ENCODE results near the gene EMP3.
"Not testable (repeated sequence)": the region's sequence is repeated elsewhere in the genome, so short reads cannot be mapped to it uniquely, and the experiment has no call there.

The EMP3 gene, protein sequence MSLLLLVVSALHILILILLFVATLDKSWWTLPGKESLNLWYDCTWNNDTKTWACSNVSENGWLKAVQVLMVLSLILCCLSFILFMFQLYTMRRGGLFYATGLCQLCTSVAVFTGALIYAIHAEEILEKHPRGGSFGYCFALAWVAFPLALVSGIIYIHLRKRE

GRCh38 chr19:48325265-48325910 is at the start of gene EMP3:
EMP3 (plus strand) TSS chr19:48325552; CDS start chr19:48326845, 1,293 bp downstream.
- DNase-seq = peak; percentile 86

DNA sequence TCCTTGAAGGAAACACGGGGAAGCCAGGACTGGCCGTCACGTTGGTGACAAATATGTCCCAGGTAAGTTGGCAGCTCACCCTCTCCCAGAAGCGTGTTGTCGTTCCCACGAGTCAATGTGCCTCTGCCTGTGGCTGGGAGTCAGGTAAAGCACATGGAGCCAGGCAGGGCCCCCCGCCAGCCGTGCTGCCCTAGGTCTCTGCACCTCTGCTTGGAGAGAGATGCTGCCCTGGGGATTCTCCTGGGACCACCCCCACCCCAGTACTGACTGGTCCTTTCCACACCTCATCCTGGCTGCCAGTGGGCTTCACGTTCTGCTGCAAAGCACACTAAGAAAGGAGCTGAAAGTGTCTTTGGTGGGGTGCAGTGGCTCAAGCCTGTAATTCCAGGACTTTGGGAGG is 45.6 kb upstream of the EMP3 start:
- DNase-seq = no peak

DNA sequence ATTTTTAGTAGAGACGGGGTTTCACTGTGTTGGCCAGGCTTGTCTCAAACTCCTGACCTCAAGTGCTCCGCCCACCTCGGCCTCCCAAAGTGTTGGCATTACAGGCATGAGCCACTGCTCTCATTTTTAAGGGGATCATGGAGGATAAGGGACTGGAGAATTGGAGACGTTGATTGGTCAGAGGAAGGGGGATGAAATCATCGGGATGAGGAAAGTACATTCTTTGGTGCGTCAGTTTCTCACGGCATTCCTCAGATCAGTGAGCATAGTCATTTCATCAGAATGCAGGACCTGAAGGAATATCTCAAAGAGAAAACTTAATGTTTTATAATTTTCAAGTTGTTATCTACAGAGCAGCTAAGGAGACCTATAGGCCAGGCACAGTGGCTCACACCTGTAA is 41.4 kb upstream of the EMP3 start:
- DNase-seq = no peak

DNA sequence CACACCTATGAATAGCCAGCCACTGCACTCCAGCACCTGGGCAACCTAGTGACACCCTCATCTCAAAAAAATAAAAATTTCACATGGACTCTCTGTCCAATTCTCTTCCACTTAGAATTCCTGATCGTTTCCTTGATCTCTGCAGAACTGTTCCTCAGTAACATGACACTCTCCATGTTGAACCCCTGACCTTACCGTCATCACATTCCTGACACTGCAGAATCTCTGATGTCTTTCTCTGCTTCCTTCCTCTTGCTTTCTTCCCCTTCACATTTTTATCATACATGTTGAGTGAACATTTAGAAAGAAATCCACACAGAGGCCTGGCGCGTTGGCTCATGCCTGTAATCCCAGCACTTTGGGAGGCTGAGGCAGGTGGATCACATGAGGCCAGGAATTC is 40.5 kb upstream of the EMP3 start:
- DNase-seq = no peak

DNA sequence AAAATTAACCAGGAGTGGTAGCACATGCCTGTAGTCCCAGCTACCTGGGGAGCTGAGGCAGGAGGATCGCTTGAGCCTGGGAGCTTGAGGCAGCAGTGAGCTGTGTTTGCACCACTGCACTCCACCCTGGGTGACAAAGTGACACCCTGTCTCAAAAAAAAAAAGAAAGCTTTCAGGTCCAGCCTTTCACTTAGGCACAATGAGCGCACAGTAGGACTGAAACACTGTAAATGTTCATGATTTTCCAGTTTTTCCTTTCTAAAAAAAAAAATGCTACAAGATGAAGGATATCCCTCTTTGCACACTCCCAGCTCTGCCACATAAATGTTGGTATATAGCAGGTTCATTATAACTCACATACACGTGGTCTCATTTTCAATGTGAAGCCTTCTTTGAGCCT is 37.6 kb upstream of the EMP3 start:
- DNase-seq = no peak

DNA sequence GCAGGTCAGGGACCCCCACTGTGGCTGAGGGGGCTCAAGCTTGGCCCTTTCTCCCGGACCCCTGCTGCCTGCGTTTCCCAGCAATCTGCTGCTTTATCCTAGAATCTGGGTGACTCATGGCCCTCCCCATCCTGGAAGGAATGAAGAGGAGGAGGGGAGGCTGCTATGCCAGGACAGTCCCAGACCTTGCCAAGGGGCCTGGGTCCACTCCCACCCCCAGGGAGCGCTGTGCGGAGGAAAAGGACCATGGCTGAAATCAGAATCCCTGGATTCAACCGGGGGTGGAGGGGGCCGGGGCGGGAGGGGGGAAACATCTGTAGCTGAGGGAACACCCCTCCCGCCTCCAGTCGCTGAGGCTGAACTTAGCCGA is 35.0 kb upstream of the EMP3 start:
- no peak for DNase-seq

- peak; percentile 62 for DNase-seq
These were observed 34.4 kb upstream of the EMP3 start for GRCh38 chr19:48290771-48291488.

DNA sequence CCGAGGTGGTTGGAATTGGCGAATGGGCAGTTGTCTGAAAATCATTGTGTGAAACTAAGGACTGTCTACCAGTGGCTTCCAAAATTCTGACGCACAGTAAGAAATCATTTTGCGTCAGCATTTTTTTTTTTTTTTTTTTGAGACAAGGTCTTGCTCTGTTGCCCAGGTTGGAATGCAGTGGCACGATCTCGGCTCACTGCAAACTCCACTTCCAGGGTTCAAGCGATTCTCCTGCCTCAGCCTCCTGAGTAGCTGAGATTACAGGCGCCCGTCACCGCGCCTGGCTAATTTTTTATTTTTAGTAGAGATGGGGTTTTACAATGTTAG is 33.9 kb upstream of the EMP3 start:
- not testable (repeated sequence) for DNase-seq

DNA sequence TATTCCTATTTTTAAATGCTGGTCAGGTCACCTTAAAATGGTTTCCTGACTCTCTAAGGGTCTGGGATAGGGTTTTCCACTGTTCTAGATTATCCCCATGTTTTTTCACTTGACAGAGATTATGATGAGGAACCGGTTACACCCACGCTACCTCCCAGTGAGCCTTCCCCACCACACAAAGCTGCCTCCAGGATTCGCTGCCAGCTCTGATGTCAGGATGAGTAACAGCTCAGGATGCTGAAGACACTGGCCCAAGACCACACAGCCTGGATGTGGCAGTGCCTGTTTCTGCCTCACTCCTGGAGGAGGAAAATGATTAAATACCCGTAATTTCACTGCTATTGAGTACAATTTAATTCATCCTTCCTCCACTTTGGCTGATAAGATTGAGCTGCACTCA is 32.6 kb upstream of the EMP3 start:
- no peak for DNase-seq

GRCh38 chr19:48295458-48295857 is 29.9 kb upstream of the EMP3 start:
- DNase-seq = no peak

GRCh38 chr19:48296963-48297734 is 28.2 kb upstream of the EMP3 start:
- no peak for DNase-seq

- DNase-seq = no peak
These were observed 27.4 kb upstream of the EMP3 start for GRCh38 chr19:48297975-48298374.

DNA sequence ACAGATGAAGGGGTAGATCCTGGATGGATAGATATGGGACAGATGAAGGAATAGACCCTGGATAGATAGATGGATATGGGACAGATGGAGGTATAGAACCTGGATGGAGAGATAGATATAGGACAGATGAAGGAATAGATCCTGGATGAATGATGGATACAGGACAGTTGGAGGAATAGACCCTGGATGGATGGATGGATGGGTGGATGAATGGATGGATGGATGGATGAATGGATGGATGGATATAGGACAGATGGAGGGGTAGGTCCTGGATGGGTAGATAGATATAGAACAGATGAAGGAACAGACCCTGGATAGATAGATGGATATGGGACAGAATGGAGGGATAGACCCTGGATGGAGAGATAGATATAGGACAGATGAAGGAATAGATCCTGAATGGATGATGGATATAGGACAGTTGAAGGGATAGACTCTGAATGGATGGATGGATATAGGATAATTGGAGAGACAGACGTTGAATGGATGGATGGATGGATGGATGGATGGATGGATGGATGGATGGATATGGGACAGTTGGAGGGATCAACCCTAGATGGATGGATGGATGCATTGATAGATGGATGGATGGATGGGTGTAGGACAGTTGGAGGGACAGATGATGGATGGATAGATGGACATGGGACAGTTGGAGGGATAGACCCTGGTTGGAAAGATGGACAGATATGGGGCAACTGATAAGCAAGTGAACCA is 23.3 kb upstream of the EMP3 start:
- no peak for DNase-seq

DNA sequence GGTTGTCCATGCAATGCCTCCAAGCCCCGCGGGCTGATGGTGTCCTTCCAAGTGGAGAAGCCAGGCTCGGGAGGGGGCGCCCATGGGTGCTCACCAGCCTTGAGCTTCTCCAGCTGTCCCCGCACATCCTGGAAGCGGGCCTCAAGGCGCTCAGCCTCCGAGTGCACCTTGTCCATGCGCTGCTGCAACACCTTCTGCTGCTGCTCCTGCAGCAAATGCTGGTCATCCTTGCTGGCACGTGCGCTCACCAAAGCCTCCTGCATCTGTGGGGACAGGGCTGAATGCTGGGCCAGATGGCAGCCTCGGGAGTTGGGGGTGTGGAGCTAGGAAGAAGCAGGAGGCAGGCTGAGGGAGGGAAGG is 22.8 kb upstream of the EMP3 start:
- no peak for DNase-seq

- DNase-seq = no peak
These were observed 22.0 kb upstream of the EMP3 start for GRCh38 chr19:48303367-48303766.

- DNase-seq = no peak
These were observed 21.5 kb upstream of the EMP3 start for GRCh38 chr19:48303866-48304265.

GRCh38 chr19:48308631-48309586 is 16.4 kb upstream of the EMP3 start:
- no peak for DNase-seq

- DNase-seq = not testable (repeated sequence)
These were observed 15.6 kb upstream of the EMP3 start for GRCh38 chr19:48309731-48310130.

- DNase-seq = no peak
These were observed 15.1 kb upstream of the EMP3 start for GRCh38 chr19:48310227-48310626.

GRCh38 chr19:48311384-48311783 is 14.0 kb upstream of the EMP3 start:
- DNase-seq = no peak

DNA sequence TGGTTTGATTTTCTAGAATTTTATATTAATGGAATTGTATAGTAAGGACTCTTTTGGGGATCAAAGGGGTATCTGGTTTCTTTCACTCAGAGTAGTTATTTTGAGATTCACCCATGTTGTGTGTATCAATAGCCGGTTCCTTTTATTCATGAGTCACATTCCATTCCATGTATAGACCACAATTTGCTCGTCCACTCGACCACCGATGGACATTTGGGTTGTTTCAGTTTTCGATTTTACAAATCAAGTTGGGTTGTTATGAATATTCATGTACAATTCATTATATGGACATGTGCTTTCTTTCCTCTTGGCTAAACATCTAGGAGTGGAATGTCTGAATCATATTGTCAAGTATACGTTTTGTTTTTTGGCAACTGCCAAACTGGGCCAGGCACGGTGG is 9.6 kb upstream of the EMP3 start:
- DNase-seq = no peak

- DNase-seq = not testable (repeated sequence)
These were observed 7.7 kb upstream of the EMP3 start for GRCh38 chr19:48317708-48317960.
